MM.1S (cell line): ENCODE data around the gene SH3BGRL3.

Source experiments
- DNase-seq: peaks from one replicate; pipeline ENCODE4 v3.0.0-alpha.2; 2015
- H2AFZ ChIP-seq: fragments of 300-600 bp; sonication (generic); 2 replicates; pipeline ENCODE4 v1.6.0; 2016; ENCODE audit warnings: antibody characterized with exemption, low read length
- H3F3A ChIP-seq: fragments of 300-600 bp; sonication (generic); 2 replicates; pipeline ENCODE4 v1.6.1; 2016; ENCODE audit warnings: mild to moderate bottlenecking, antibody characterized with exemption, low read length, moderate library complexity, mixed read lengths; ENCODE audit not compliant: insufficient read depth
- H3K27ac ChIP-seq: fragments of 300-600 bp; sonication (generic); 2 replicates; pipeline ENCODE4 v1.5.1; 2016; ENCODE audit warnings: mild to moderate bottlenecking, low read length
- H3K27me3 ChIP-seq: fragments of 300-600 bp; sonication (generic); replicated peaks from 2 replicates; pipeline ENCODE4 v1.6.0; 2016; ENCODE audit warnings: low read length; ENCODE audit not compliant: insufficient read depth
- H3K36me3 ChIP-seq: fragments of 300-600 bp; sonication (generic); replicated peaks from 2 replicates; pipeline ENCODE4 v1.6.1; 2016; ENCODE audit warnings: mild to moderate bottlenecking, low read length, mixed read lengths; ENCODE audit not compliant: insufficient read depth
- H3K4me1 ChIP-seq: fragments of 300-600 bp; sonication (generic); 2 replicates; pipeline ENCODE4 v1.6.1; 2016; ENCODE audit warnings: low read length, mixed read lengths
- H3K4me2 ChIP-seq: fragments of 300-600 bp; sonication (generic); 2 replicates; pipeline ENCODE4 v1.6.0; 2016; ENCODE audit warnings: low read depth, low read length
- H3K4me3 ChIP-seq: fragments of 300-600 bp; sonication (generic); 2 replicates; pipeline ENCODE4 v1.5.1; 2016; ENCODE audit warnings: low read length, mixed read lengths
- H3K79me2 ChIP-seq: fragments of 300-600 bp; sonication (generic); 2 replicates; pipeline ENCODE4 v1.6.1; 2016; ENCODE audit warnings: mixed run types, low read length, mixed read lengths
- H3K9ac ChIP-seq: fragments of 300-600 bp; sonication (generic); 2 replicates; pipeline ENCODE4 v1.6.1; 2016; ENCODE audit warnings: low read length, mixed read lengths
- H3K9me2 ChIP-seq: fragments of 300-600 bp; sonication (generic); replicated peaks from 2 replicates; pipeline ENCODE4 v1.6.1; 2016; ENCODE audit warnings: mild to moderate bottlenecking, low read length, mixed read lengths; ENCODE audit not compliant: insufficient read depth
- H3K9me3 ChIP-seq: fragments of 300-600 bp; sonication (generic); replicated peaks from 2 replicates; pipeline ENCODE4 v1.6.1; 2016; ENCODE audit warnings: mild to moderate bottlenecking, low read length, mixed read lengths; ENCODE audit not compliant: insufficient read depth
- H4K20me1 ChIP-seq: fragments of 300-600 bp; sonication (generic); 2 replicates; pipeline ENCODE4 v1.6.1; 2016; ENCODE audit warnings: mild to moderate bottlenecking, low read length, moderate library complexity, mixed read lengths; ENCODE audit not compliant: insufficient read depth
- EZH2 ChIP-seq: fragments of 300-600 bp; sonication (generic); optimal IDR thresholded peaks from 2 replicates; pipeline ENCODE3; 2017; ENCODE audit warnings: low read depth, mild to moderate bottlenecking, antibody characterized with exemption, low read length, mixed read lengths
- EZH2phosphoT487 ChIP-seq: fragments of 300-600 bp; sonication (generic); IDR thresholded peaks from 2 replicates; pipeline ENCODE4 v1.6.1; 2018; ENCODE audit warnings: antibody characterized with exemption, low read length
- TF ChIP-seq, protein P1 (sequence below): fragments of 300-600 bp; sonication (generic); IDR thresholded peaks from 2 replicates; pipeline ENCODE4 v1.5.1; 2016; ENCODE audit warnings: antibody characterized with exemption, low read length, mixed read lengths

The SH3BGRL3 gene

GRCh38 chr1:26293911-26294463 lies 14.1 kb downstream of the SH3BGRL3 start:
- Histone ChIP-seq H2AFZ (no peak overlapping the region), H3K27ac (no peak overlapping the region), H3K4me1 (peaks cover 12% of the 10 kb centered on the region; the same call in 1 of the 2 replicates), H4K20me1 (no peaks in the 10 kb centered on the region), H3K36me3 (no peaks in the 10 kb centered on the region), H3K4me2 (no peak overlapping the region), H3K4me3 (no peak overlapping the region), H3F3A (no peaks in the 10 kb centered on the region), H3K27me3 (no peaks in the 10 kb centered on the region), H3K9ac (no peak overlapping the region), H3K79me2 (no peaks in the 10 kb centered on the region), H3K9me3 (no peaks in the 10 kb centered on the region), H3K9me2 (no peaks in the 10 kb centered on the region)
- TF ChIP-seq EZH2, result no peak
- TF ChIP-seq, protein P1, sequence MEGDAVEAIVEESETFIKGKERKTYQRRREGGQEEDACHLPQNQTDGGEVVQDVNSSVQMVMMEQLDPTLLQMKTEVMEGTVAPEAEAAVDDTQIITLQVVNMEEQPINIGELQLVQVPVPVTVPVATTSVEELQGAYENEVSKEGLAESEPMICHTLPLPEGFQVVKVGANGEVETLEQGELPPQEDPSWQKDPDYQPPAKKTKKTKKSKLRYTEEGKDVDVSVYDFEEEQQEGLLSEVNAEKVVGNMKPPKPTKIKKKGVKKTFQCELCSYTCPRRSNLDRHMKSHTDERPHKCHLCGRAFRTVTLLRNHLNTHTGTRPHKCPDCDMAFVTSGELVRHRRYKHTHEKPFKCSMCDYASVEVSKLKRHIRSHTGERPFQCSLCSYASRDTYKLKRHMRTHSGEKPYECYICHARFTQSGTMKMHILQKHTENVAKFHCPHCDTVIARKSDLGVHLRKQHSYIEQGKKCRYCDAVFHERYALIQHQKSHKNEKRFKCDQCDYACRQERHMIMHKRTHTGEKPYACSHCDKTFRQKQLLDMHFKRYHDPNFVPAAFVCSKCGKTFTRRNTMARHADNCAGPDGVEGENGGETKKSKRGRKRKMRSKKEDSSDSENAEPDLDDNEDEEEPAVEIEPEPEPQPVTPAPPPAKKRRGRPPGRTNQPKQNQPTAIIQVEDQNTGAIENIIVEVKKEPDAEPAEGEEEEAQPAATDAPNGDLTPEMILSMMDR, result no peak
- no peak for TF ChIP-seq EZH2phosphoT487
- no peak for DNase-seq

GRCh38 chr1:26295194-26296138 lies 15.6 kb downstream of the SH3BGRL3 start:
- Histone ChIP-seq H3K9me2 (no peaks in the 10 kb centered on the region), H3K79me2 (no peaks in the 10 kb centered on the region), H3F3A (no peaks in the 10 kb centered on the region), H3K4me3 (no peak overlapping the region), H4K20me1 (no peaks in the 10 kb centered on the region), H2AFZ (no peak overlapping the region), H3K36me3 (no peaks in the 10 kb centered on the region), H3K4me1 (no peaks in the 10 kb centered on the region), H3K4me2 (no peak overlapping the region), H3K27ac (no peak overlapping the region), H3K9me3 (no peaks in the 10 kb centered on the region), H3K27me3 (no peaks in the 10 kb centered on the region), H3K9ac (no peak overlapping the region)
- TF ChIP-seq, protein P1, result no peak
- TF ChIP-seq EZH2phosphoT487 (no peak), EZH2 (no peak)
- DNase-seq, result no peak

DNA sequence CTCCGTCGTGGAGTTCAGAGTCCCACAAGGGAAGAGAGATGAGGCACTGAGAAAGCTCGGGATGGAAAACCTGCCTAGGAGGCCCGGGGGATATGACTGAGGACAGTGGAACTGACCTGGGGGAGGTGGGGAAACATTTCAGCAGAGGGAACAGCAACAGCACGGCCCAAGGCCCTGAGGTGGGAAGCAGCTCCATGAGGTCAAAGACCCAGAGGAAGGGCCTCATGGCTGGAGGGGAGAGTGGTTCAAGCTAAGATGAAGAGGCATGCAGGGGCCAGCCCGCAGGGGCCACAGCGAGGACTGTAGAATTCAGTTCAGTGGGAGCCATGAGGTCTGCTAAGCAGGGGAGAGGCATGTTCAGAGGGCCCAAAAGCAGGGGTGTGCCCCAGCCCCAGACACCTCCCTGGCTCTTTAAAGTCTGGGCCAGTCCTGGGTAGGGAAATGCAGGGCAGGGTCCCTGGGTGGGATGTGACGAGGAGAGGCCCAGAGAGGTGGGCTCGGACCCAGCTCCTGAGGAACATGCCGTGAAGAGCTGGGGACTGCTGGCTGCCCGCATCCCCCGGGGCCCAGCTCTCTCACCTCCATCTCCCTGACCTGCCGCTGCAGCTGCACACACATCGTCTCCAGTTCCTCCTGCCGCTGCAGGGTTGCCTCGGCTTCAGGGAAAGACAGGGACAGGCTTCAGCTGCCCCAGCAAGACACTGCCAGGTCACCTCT lies 16.6 kb downstream of the SH3BGRL3 start:
- Histone ChIP-seq H3K9me3 (no peaks in the 10 kb centered on the region), H3K4me3 (no peak overlapping the region), H3K36me3 (no peaks in the 10 kb centered on the region), H3K4me1 (no peaks in the 10 kb centered on the region), H3F3A (no peaks in the 10 kb centered on the region), H3K4me2 (no peak overlapping the region), H3K79me2 (no peaks in the 10 kb centered on the region), H3K9ac (no peak overlapping the region), H3K9me2 (no peaks in the 10 kb centered on the region), H3K27ac (no peak overlapping the region), H3K27me3 (no peaks in the 10 kb centered on the region), H4K20me1 (no peaks in the 10 kb centered on the region), H2AFZ (no peak overlapping the region)
- no peak for TF ChIP-seq EZH2
- TF ChIP-seq EZH2phosphoT487, result no peak
- TF ChIP-seq, protein P1, result no peak
- DNase-seq, result no peak
